ENCODE results near the gene ARSA.
A peak's percentile ranks its signal among the peaks of the same experiment; 100 is the strongest.

Gene ARSA

DNA sequence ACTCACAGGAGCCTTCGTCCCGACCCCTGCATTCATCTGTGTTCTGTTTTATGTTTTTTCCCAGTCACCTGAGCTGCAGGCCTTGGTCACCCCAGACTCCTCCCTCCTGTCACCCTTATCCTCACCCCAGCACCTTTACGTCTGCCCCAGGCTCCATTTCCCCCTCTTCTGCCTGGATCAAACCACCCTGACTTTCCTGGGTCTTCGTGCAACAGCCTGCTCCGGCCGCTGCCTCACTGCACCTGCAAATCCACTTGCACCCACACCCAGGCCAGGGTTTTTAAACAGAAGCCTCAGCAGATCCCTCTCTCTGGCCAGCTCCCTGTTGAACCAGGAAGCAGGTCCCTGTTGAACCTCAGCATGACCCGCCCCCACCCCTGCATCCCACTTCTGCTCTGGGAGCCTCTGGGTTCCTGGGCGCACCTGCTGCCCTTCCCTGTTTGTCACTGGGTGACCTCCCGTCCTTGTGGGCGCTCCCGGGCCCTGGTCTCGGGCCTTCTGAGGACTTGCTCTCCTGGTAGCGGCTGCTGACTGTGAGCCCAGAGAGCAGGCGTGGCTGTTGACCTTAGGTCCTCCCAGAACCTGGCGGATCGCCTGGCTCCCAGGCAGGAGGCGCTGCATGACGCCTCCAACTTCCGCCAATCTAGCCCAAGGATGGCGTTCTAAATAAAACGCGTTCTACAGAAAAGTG, 14.5 kb downstream of the ARSA start:
- ChIA-PET POLR2A (no interaction called here), CTCF (interaction anchor here (0.6 to 1.3 kb wide), 2 partner anchors 9 to 45 kb away, joined by 3 read pairs; no protein-coding TSS in a partner anchor)
- peak in 1 of 3 donors; percentile 26 for DNase-seq

DNA sequence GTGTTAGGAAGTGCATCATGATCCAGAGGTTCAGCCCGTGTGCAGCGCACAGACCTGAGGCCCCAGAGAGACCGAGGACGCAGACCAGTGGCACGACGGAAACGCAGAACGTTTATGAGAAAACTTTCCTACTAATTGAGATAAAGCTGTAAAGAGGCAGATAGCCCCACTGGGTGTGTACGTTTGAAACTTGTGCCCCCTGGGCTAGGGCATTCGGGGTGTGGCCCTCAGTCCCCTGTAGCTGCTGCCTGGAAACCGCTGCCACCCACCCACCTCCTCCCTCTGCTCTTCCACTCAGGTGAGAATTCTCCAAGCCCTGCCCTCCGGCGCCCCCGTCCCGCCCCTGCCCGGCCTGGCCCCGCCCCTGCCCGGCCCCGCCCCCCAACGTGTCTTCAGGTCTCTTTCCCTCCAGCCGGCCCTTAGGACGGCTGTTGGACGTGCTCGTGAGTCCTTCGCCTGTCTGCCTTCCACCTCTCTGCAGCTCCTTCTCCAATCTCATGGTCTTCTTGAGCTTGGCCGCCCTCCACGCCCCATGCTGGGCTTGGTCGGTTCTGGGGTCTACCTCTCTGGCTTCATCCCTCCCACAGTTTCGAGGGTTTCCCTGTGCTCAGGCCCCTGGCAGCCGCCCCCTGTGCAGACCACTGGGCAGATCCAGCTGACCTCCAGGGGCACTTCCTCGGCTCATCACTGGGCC, 15.3 kb downstream of the ARSA start:
- H3K4me1 ChIP-seq (ENCODE audit: control extremely low read depth in 1 of 4, control insufficient read depth in 4 of 4, insufficient read depth in 4 of 4, low read length in 3 of 4) = no peaks in the 10 kb centered on the region
- whole genome bisulfite sequencing (ENCODE audit: insufficient coverage) = 55% methylated on average over 22 of the region's 31 CpGs
- H3K27me3 ChIP-seq (replicated peaks in 2 of 5; ENCODE audit: control insufficient read depth in 4 of 5, insufficient read depth in 5 of 5, low read length in 4 of 5) = peaks cover 0 to 43% (median 6%) of the 10 kb centered on the region in 5 experiments
- DNase-seq = peak in 1 of 3 donors; percentile 19
- no peak overlapping the region for H3K27ac ChIP-seq (ENCODE audit: insufficient read depth in 1 of 2, low read depth in 1 of 2, low read length in 2 of 2, poor library complexity in 1 of 2, severe bottlenecking in 2 of 2)
- H3K4me3 ChIP-seq (ENCODE audit: control insufficient read depth in 1 of 7, extremely low read depth in 1 of 7, insufficient read depth in 4 of 7, low read depth in 2 of 7, low read length in 6 of 7) = no peak overlapping the region
- no peaks in the 10 kb centered on the region for H3K36me3 ChIP-seq (ENCODE audit: control insufficient read depth in 4 of 4, insufficient read depth in 4 of 4, low read length in 3 of 4)
- CTCF ChIA-PET = interaction anchor here (0.9 to 1.3 kb wide), 4 partner anchors 8 to 72 kb away, joined by 3 to 8 read pairs (median 3); no protein-coding TSS in a partner anchor
- POLR2A ChIA-PET = no interaction called here
- H3K9me3 ChIP-seq (ENCODE audit: control extremely low read depth in 1 of 5, control insufficient read depth in 4 of 5, insufficient read depth in 2 of 5, low read depth in 1 of 5, low read length in 4 of 5) = no peaks in the 10 kb centered on the region

More for the DNA sequence above, 14.5 kb downstream of the ARSA start:
- Histone ChIP-seq H3K4me3 (ENCODE audit: control insufficient read depth in 1 of 7, extremely low read depth in 1 of 7, insufficient read depth in 4 of 7, low read depth in 2 of 7, low read length in 6 of 7) (no peak overlapping the region), H3K27ac (ENCODE audit: insufficient read depth in 1 of 2, low read depth in 1 of 2, low read length in 2 of 2, poor library complexity in 1 of 2, severe bottlenecking in 2 of 2) (no peak overlapping the region), H3K9me3 (ENCODE audit: control extremely low read depth in 1 of 5, control insufficient read depth in 4 of 5, insufficient read depth in 2 of 5, low read depth in 1 of 5, low read length in 4 of 5) (no peaks in the 10 kb centered on the region), H3K36me3 (ENCODE audit: control insufficient read depth in 4 of 4, insufficient read depth in 4 of 4, low read length in 3 of 4) (no peaks in the 10 kb centered on the region), H3K4me1 (ENCODE audit: control extremely low read depth in 1 of 4, control insufficient read depth in 4 of 4, insufficient read depth in 4 of 4, low read length in 3 of 4) (no peaks in the 10 kb centered on the region), H3K27me3 (replicated peaks in 2 of 5; ENCODE audit: control insufficient read depth in 4 of 5, insufficient read depth in 5 of 5, low read length in 4 of 5) (peaks cover 0 to 38% (median 6%) of the 10 kb centered on the region in 5 experiments)
- 91% methylated on average over 21 of the region's 22 CpGs for WGBS (ENCODE audit: insufficient coverage)

DNA sequence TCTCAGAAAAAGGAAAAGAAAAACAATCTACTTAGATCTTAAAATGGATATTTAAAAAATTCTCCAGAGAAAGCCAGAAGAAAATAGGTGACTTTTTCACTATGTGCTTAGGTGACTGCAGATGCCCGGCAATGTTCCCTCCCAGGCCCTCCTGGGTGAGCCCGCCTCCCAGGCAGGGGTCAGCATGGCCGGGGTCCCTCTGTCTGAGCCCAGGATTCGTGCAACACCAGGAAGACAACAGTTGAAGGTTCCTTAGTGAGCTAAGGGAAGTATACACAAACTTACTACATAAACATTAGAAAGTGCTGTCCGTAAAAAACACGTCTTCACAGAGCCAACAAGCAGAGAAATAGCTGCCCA, 15.8 kb downstream of the ARSA start:
- Histone ChIP-seq H3K4me1 (ENCODE audit: control extremely low read depth in 1 of 4, control insufficient read depth in 4 of 4, insufficient read depth in 4 of 4, low read length in 3 of 4) (no peaks in the 10 kb centered on the region), H3K36me3 (ENCODE audit: control insufficient read depth in 4 of 4, insufficient read depth in 4 of 4, low read length in 3 of 4) (no peaks in the 10 kb centered on the region), H3K9me3 (ENCODE audit: control extremely low read depth in 1 of 5, control insufficient read depth in 4 of 5, insufficient read depth in 2 of 5, low read depth in 1 of 5, low read length in 4 of 5) (no peaks in the 10 kb centered on the region), H3K27me3 (replicated peaks in 2 of 5; ENCODE audit: control insufficient read depth in 4 of 5, insufficient read depth in 5 of 5, low read length in 4 of 5) (peaks cover 0 to 48% (median 9%) of the 10 kb centered on the region in 5 experiments), H3K4me3 (ENCODE audit: control insufficient read depth in 1 of 7, extremely low read depth in 1 of 7, insufficient read depth in 4 of 7, low read depth in 2 of 7, low read length in 6 of 7) (no peak overlapping the region), H3K27ac (ENCODE audit: insufficient read depth in 1 of 2, low read depth in 1 of 2, low read length in 2 of 2, poor library complexity in 1 of 2, severe bottlenecking in 2 of 2) (no peak overlapping the region)
- WGBS (ENCODE audit: insufficient coverage) = 80% methylated on average over 3 of the region's 6 CpGs
- DNase-seq = no peak
- CTCF ChIA-PET = interaction anchor here (0.9 to 1.3 kb wide), 3 partner anchors 9 to 71 kb away, joined by 3 to 8 read pairs (median 3); no protein-coding TSS in a partner anchor
- POLR2A ChIA-PET = no interaction called here

DNA sequence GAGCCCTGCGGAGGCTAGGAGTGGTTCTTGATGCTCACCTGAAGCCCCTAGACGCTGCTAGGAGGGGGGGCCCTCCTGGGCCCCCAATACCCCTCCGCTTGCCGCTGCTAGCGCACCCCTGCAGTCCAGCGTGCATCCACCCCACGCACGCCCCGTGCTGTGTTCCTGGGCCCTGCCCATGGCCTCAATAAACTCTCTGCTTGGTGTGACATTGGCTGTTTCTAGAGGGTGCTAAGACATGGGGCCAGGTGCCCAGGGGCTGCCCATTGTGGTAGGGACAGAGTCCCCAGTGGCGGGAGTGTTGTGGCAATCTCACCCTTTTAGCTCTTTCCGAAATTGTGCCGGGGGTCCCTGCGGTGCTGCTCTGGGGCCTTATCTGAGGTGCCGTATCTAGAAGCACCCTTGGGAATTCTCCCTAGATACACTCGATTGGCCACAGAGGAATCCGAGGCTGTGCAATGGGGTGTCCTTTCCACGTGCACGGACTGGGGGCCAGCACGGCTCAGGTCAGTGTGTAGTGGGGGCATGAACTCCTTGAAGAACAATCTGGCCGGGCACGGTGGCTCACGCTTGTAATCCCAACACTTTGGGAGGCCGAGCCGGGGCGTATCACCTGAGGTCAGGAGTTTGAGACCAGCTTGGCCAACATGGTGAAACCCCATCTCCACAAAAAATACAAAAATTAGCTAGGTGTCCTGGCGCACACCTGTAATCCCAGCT, 16.5 kb downstream of the ARSA start:
- no peaks in the 10 kb centered on the region for H3K4me1 ChIP-seq (ENCODE audit: control extremely low read depth in 1 of 4, control insufficient read depth in 4 of 4, insufficient read depth in 4 of 4, low read length in 3 of 4)
- H3K9me3 ChIP-seq (ENCODE audit: control extremely low read depth in 1 of 5, control insufficient read depth in 4 of 5, insufficient read depth in 2 of 5, low read depth in 1 of 5, low read length in 4 of 5) = no peaks in the 10 kb centered on the region
- no peak overlapping the region for H3K4me3 ChIP-seq (ENCODE audit: control insufficient read depth in 1 of 7, extremely low read depth in 1 of 7, insufficient read depth in 4 of 7, low read depth in 2 of 7, low read length in 6 of 7)
- ChIA-PET CTCF (interaction anchor here (1.2 to 1.3 kb wide), 2 partner anchors 9 to 10 kb away, joined by 3 to 8 read pairs; no protein-coding TSS in a partner anchor), POLR2A (no interaction called here)
- H3K36me3 ChIP-seq (ENCODE audit: control insufficient read depth in 4 of 4, insufficient read depth in 4 of 4, low read length in 3 of 4) = no peaks in the 10 kb centered on the region
- 91% methylated on average over 18 of the region's 26 CpGs for WGBS (ENCODE audit: insufficient coverage)
- H3K27ac ChIP-seq (ENCODE audit: insufficient read depth in 1 of 2, low read depth in 1 of 2, low read length in 2 of 2, poor library complexity in 1 of 2, severe bottlenecking in 2 of 2) = no peak overlapping the region
- no peak for DNase-seq
- peaks cover 0 to 55% (median 11%) of the 10 kb centered on the region in 5 experiments for H3K27me3 ChIP-seq (replicated peaks in 2 of 5; ENCODE audit: control insufficient read depth in 4 of 5, insufficient read depth in 5 of 5, low read length in 4 of 5)

DNA sequence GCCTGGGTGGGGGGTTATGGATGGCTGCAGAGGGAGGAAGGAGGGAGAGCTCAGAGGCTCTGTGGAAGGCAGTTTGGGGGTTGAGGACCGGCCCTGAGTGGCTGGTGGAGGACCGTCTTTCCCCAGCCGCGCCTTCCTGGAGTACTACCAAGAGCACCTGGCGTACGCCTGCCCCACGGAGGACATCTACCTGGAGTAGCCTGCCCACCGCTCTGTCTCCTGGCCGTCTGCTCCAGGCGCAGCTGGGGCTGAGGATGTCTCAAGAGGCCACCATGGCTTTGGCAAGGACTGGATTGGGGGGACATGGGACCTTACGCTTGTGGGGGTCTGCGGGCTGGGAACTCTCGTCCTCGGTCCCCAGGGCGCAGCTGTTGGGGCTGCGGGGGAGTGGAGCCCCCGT, 17.4 kb downstream of the ARSA start:
- H3K9me3 ChIP-seq (ENCODE audit: control extremely low read depth in 1 of 5, control insufficient read depth in 4 of 5, insufficient read depth in 2 of 5, low read depth in 1 of 5, low read length in 4 of 5) = no peaks in the 10 kb centered on the region
- H3K27me3 ChIP-seq (replicated peaks in 2 of 5; ENCODE audit: control insufficient read depth in 4 of 5, insufficient read depth in 5 of 5, low read length in 4 of 5) = peaks cover 0 to 64% (median 14%) of the 10 kb centered on the region in 5 experiments
- no peak for DNase-seq
- POLR2A ChIA-PET = no interaction called here
- no peaks in the 10 kb centered on the region for H3K4me1 ChIP-seq (ENCODE audit: control extremely low read depth in 1 of 4, control insufficient read depth in 4 of 4, insufficient read depth in 4 of 4, low read length in 3 of 4)
- 90% methylated on average over 17 of the region's 17 CpGs for WGBS (ENCODE audit: insufficient coverage)
- CTCF ChIA-PET = no interaction called here
- H3K4me3 ChIP-seq (ENCODE audit: control insufficient read depth in 1 of 7, extremely low read depth in 1 of 7, insufficient read depth in 4 of 7, low read depth in 2 of 7, low read length in 6 of 7) = no peak overlapping the region
- no peaks in the 10 kb centered on the region for H3K36me3 ChIP-seq (ENCODE audit: control insufficient read depth in 4 of 4, insufficient read depth in 4 of 4, low read length in 3 of 4)
- no peak overlapping the region for H3K27ac ChIP-seq (ENCODE audit: insufficient read depth in 1 of 2, low read depth in 1 of 2, low read length in 2 of 2, poor library complexity in 1 of 2, severe bottlenecking in 2 of 2)

DNA sequence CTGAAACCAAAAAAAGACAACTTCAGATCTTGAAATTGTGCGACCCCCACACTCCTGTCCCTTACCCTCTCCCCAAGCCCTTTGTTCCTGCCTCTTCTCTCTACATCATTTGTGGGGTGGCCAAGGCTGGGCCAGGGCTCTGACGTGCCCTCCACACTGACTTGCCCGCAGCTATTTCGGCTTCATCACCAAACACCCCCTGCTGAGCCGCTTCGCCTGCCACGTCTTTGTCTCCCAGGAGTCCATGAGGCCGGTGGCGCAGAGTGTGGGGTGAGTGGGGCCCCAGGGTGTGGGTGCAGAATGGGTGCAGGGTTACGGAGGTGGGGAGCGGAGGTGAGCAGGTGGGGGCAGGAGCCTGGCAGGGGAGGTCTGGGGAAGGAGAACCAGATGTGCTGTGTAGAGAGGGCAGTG, 17.9 kb downstream of the ARSA start:
- Histone ChIP-seq H3K4me1 (ENCODE audit: control extremely low read depth in 1 of 4, control insufficient read depth in 4 of 4, insufficient read depth in 4 of 4, low read length in 3 of 4) (no peaks in the 10 kb centered on the region), H3K4me3 (ENCODE audit: control insufficient read depth in 1 of 7, extremely low read depth in 1 of 7, insufficient read depth in 4 of 7, low read depth in 2 of 7, low read length in 6 of 7) (no peak overlapping the region), H3K9me3 (ENCODE audit: control extremely low read depth in 1 of 5, control insufficient read depth in 4 of 5, insufficient read depth in 2 of 5, low read depth in 1 of 5, low read length in 4 of 5) (no peaks in the 10 kb centered on the region), H3K27me3 (replicated peaks in 2 of 5; ENCODE audit: control insufficient read depth in 4 of 5, insufficient read depth in 5 of 5, low read length in 4 of 5) (peaks cover 0 to 69% (median 15%) of the 10 kb centered on the region in 5 experiments), H3K36me3 (ENCODE audit: control insufficient read depth in 4 of 4, insufficient read depth in 4 of 4, low read length in 3 of 4) (no peaks in the 10 kb centered on the region), H3K27ac (ENCODE audit: insufficient read depth in 1 of 2, low read depth in 1 of 2, low read length in 2 of 2, poor library complexity in 1 of 2, severe bottlenecking in 2 of 2) (no peak overlapping the region)
- 88% methylated on average over 6 of the region's 11 CpGs for WGBS (ENCODE audit: insufficient coverage)
- DNase-seq = no peak
- ChIA-PET POLR2A (no interaction called here), CTCF (no interaction called here)
